ENCODE measurements around the gene TMEM123.

TMEM123 gene

GRCh38 chr11:102464859-102465500, 12.4 kb upstream of the TMEM123 start:
- DNase-seq (ENCODE audit: extremely low read depth, low read depth), result no peak
- TF ChIP-seq CTCF (IDR thresholded peaks at IDR 0.05; ENCODE audit: low read depth, low read length), result no peak

GRCh38 chr11:102464037-102464436, 11.5 kb upstream of the TMEM123 start:
- no peak for TF ChIP-seq CTCF (IDR thresholded peaks at IDR 0.05; ENCODE audit: low read depth, low read length)
- DNase-seq (ENCODE audit: extremely low read depth, low read depth), result no peak

- no peak for DNase-seq (ENCODE audit: extremely low read depth, low read depth)
- TF ChIP-seq CTCF (IDR thresholded peaks at IDR 0.05; ENCODE audit: low read depth, low read length), result no peak
Observed at GRCh38 chr11:102462610-102463009, 10.0 kb upstream of the TMEM123 start.

- DNase-seq (ENCODE audit: extremely low read depth, low read depth), result no peak
- no peak for TF ChIP-seq CTCF (IDR thresholded peaks at IDR 0.05; ENCODE audit: low read depth, low read length)
Observed at GRCh38 chr11:102459393-102459792, 6.8 kb upstream of the TMEM123 start.

GRCh38 chr11:102458548-102458947, 6.0 kb upstream of the TMEM123 start:
- DNase-seq (ENCODE audit: extremely low read depth, low read depth), result no peak
- TF ChIP-seq CTCF (IDR thresholded peaks at IDR 0.05; ENCODE audit: low read depth, low read length), result no peak

GRCh38 chr11:102457865-102458264, 5.3 kb upstream of the TMEM123 start:
- no peak for DNase-seq (ENCODE audit: extremely low read depth, low read depth)

More at GRCh38 chr11:102457865-102458264, 5.3 kb upstream of the TMEM123 start:
- no peak for TF ChIP-seq CTCF (IDR thresholded peaks at IDR 0.05; ENCODE audit: low read depth, low read length)

All from AG09319 (cell line).